B cell (primary cell): ENCODE measurements around the gene HSPB6. TPM values are rescaled to one million over a fixed set of nuclear protein-coding genes. Genes with fewer than 3 reads are reported as not detected.

Experiments
- ATAC-seq: fragments of 200-7000 bp; cut with Tn5 transposase; one replicate; pipeline ENCODE4 v1.10.0; 2021; ENCODE audit warnings: low read depth, mild to moderate bottlenecking, moderate number of reproducible peaks, moderate library complexity
- CTCF ChIA-PET: fragments of 350-600 bp; sonication (Branson Sonifier 250); formaldehyde crosslinking; loops from one replicate; lab custom pipeline; 2021; ENCODE audit warnings: antibody characterized with exemption, inconsistent platforms; lab: Charles Lee
- POLR2A ChIA-PET: fragments of 350-600 bp; sonication (Branson Sonifier 250); formaldehyde crosslinking; loops from one replicate; lab custom pipeline; 2021; ENCODE audit warnings: antibody characterized with exemption; lab: Charles Lee
- DNase-seq: peaks from one replicate; pipeline ENCODE4 v3.0.0; 2013
- H2AFZ ChIP-seq: 2 replicates; pipeline ENCODE4 v1.6.1; 2012; ENCODE audit warnings: mild to moderate bottlenecking, low read depth, low read length; ENCODE audit not compliant: insufficient read depth, poor library complexity, severe bottlenecking
- H3K27ac ChIP-seq, 2 donors: 1 replicate in 1 of 2; 2 replicates in 1 of 2; pipeline ENCODE4 v1.5.1; 2012 to 2013; ENCODE audit warnings: low read length in 2 of 2, mild to moderate bottlenecking in 2 of 2, moderate library complexity in 1 of 2
- H3K27me3 ChIP-seq, 4 experiments: fragments of 200-600 bp in 1 of 4; sonication (generic) in 1 of 4; replicated peaks in 1 of 4; 1 replicate in 2 of 4; 2 replicates in 2 of 4; pipeline versions ENCODE4 v1.6.1 to v1.7.0; 2013 to 2016; ENCODE audit warnings: low read length in 3 of 4, mild to moderate bottlenecking in 2 of 4, mixed read lengths in 1 of 4, moderate library complexity in 1 of 4; ENCODE audit not compliant: insufficient read depth in 4 of 4, control insufficient read depth in 3 of 4; ENCODE audit errors: control extremely low read depth in 1 of 4
- H3K36me3 ChIP-seq, 2 experiments: replicated peaks in 1 of 2; 1 replicate in 1 of 2; 2 replicates in 1 of 2; pipeline versions ENCODE4 v1.6.1 to v1.7.1; 2013; ENCODE audit warnings: low read length in 1 of 2; ENCODE audit not compliant: insufficient read depth in 2 of 2, control insufficient read depth in 1 of 2; ENCODE audit errors: control extremely low read depth in 1 of 2, extremely low read depth in 1 of 2
- H3K4me1 ChIP-seq, 2 donors: fragments of 200-600 bp in 1 of 2; sonication (generic) in 1 of 2; 1 replicate in 1 of 2; 2 replicates in 1 of 2; pipeline versions ENCODE4 v1.5.1 to v1.6.1; 2013 to 2017; ENCODE audit warnings: low read length in 2 of 2; ENCODE audit not compliant: control insufficient read depth in 2 of 2, insufficient read depth in 2 of 2
- H3K4me2 ChIP-seq: replicated peaks from 2 replicates; pipeline ENCODE3; 2012; ENCODE audit warnings: mild to moderate bottlenecking, low read depth, low read length; ENCODE audit not compliant: poor library complexity, severe bottlenecking
- H3K4me3 ChIP-seq, 5 experiments: fragments of 200-600 bp in 1 of 5; sonication (generic) in 1 of 5; 1 replicate in 3 of 5; 2 replicates in 2 of 5; pipeline versions ENCODE4 v1.5.1 to v1.7.0; 2011 to 2016; ENCODE audit warnings: low read length in 4 of 5, mild to moderate bottlenecking in 4 of 5, low read depth in 2 of 5, control low read depth in 1 of 5, moderate library complexity in 1 of 5; ENCODE audit not compliant: insufficient read depth in 1 of 5; ENCODE audit errors: control extremely low read depth in 1 of 5, extremely low read depth in 1 of 5
- H3K79me2 ChIP-seq: fragments of 200-600 bp; sonication (generic); one replicate; pipeline ENCODE4 v1.6.0; 2016; ENCODE audit warnings: low read length; ENCODE audit not compliant: control insufficient read depth, insufficient read depth
- H3K9ac ChIP-seq: fragments of 200-600 bp; sonication (generic); 2 replicates; pipeline ENCODE4 v1.6.1; 2017; ENCODE audit warnings: mild to moderate bottlenecking, low read length, moderate library complexity
- H3K9me3 ChIP-seq, 3 donors: one replicate each; pipeline versions ENCODE4 v1.6.1 to v1.7.1; 2013; ENCODE audit warnings: low read length in 2 of 3; ENCODE audit not compliant: control insufficient read depth in 2 of 3, insufficient read depth in 1 of 3; ENCODE audit errors: control extremely low read depth in 1 of 3
- H4K20me1 ChIP-seq: 2 replicates; pipeline ENCODE4 v1.6.0; 2012; ENCODE audit warnings: mild to moderate bottlenecking, low read length; ENCODE audit not compliant: insufficient read depth, control insufficient read depth, poor library complexity, severe bottlenecking
- H3K27ac Mint-ChIP-seq: one replicate; pipeline ENCODE4 v1.8.0; 2021; ENCODE audit warnings: mixed read lengths
- H3K27me3 Mint-ChIP-seq: one replicate; pipeline ENCODE4 v1.8.0; 2021; ENCODE audit warnings: mixed read lengths
- H3K4me1 Mint-ChIP-seq: one replicate; pipeline ENCODE4 v1.8.0; 2021; ENCODE audit warnings: mixed read lengths
- H3K4me3 Mint-ChIP-seq: one replicate; pipeline ENCODE4 v1.8.0; 2021; ENCODE audit warnings: mixed read lengths
- H3K9me3 Mint-ChIP-seq: one replicate; pipeline ENCODE4 v1.8.0; 2022; ENCODE audit warnings: mixed read lengths; ENCODE audit not compliant: insufficient read depth
- EZH2 ChIP-seq: IDR thresholded peaks from 2 replicates; pipeline ENCODE4 v1.6.1; 2012; ENCODE audit warnings: borderline replicate concordance, low read depth, mild to moderate bottlenecking, moderate library complexity, low read length; ENCODE audit not compliant: insufficient read depth, poor library complexity, severe bottlenecking
- WGBS: methylation state at CpG from one replicate; pipeline ENCODE4 v1.1.5; 2013; ENCODE audit warnings: missing lambda C conversion rate; ENCODE audit not compliant: insufficient coverage; 5-methylcytosine and 5-hydroxymethylcytosine counted together
- intact Hi-C: fragments of 100-400 bp; cut with micrococcal nuclease; formaldehyde crosslinking; loops from one replicate; pipeline ENCODE4 v1.10.0; 2022
- polyA plus RNA-seq: library from polyadenylated mRNA; depleted of rRNA; stranded (reverse); fragments of >200 nt; gene quantifications from 2 replicates; pipeline ENCODE4 v1.2.3, GENCODE V29; 2012
- total RNA-seq, 2 donors: library from RNA; stranded (reverse); fragments of 120-200 nt in 1 of 2; gene quantifications; 1 replicate in 1 of 2; 2 replicates in 1 of 2; pipeline versions ENCODE4 v1.2.3 to v1.2.4, GENCODE V29; 2013 to 2022
- TF ChIP-seq, protein P1 (sequence below): fragments of 200-600 bp; IDR thresholded peaks from one replicate; pipeline ENCODE4 v1.8.0; 2022; ENCODE audit warnings: antibody characterized with exemption, mild to moderate bottlenecking

Gene HSPB6
- total and polyA plus RNA-seq, 2 donors (not counting 1 experiment from before 2014, with no cell fraction given): not detected

DNA sequence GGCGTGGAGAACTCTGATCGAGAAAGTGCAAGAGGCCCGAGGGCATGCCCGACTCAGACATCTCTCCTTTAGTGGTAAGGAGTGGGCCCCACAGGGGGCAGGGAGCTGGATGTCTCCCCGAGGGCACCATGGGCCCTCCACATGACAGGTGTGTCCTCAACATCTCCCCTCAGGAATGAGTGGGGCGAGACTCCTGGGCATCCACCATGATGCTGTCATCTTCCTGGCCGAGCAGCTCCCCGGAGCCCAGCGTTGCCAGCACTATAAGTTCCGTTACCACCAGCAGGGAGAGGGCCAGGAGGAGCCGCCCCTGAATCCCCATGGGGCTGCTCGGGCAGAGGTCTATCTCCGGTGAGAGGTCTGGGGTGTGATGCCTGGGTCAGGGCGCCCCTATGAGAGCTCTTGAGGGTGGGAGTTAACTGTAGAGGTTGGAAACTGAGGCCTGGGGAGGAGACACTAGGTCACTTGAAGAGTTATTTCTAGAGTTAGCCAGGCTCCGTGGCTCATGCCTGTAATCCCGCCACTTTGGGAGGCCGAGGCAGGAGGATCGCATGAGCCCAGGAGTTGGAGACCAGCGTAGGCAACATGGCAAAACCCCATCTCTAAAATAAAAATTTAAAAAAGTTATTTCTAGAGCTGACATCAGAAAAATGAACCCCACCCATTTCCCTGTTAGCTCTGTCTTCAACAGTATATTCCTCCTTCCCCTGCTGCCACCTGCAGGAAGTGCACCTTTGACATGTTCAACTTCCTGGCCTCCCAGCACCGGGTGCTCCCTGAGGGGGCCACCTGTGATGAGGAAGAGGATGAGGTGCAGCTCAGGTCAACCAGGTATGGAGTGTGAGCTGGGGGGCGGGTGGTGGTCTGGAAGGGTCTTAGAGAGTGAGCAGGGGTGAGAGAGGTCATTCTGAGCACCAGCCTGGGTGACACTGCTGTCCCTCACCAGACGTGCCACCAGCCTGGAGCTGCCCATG is 19.6 kb downstream of the HSPB6 start:
- Histone ChIP-seq H3K36me3 (peaks cover 0 to 58% of the 10 kb centered on the region in 2 experiments), H3K4me2 (no peak overlapping the region), H3K4me1 (peaks cover 14 to 39% of the 10 kb centered on the region in 2 donors), H3K9ac (no peak overlapping the region), H3K4me3 (no peak overlapping the region), H3K79me2 (peaks cover 37% of the 10 kb centered on the region), H3K27ac (peak overlapping the region; percentile 52 to 62), H3K27me3 (no peaks in the 10 kb centered on the region), H4K20me1 (peaks cover 43% of the 10 kb centered on the region), H2AFZ (no peak overlapping the region), H3K9me3 (no peaks in the 10 kb centered on the region)
- Mint-ChIP-seq H3K9me3 (no peaks in the 10 kb centered on the region), H3K27ac (peak overlapping the region; percentile 85), H3K4me3 (peak overlapping the region; percentile 16), H3K4me1 (peaks cover 40% of the 10 kb centered on the region), H3K27me3 (no peaks in the 10 kb centered on the region)
- no peak for TF ChIP-seq EZH2
- TF ChIP-seq, protein P1, sequence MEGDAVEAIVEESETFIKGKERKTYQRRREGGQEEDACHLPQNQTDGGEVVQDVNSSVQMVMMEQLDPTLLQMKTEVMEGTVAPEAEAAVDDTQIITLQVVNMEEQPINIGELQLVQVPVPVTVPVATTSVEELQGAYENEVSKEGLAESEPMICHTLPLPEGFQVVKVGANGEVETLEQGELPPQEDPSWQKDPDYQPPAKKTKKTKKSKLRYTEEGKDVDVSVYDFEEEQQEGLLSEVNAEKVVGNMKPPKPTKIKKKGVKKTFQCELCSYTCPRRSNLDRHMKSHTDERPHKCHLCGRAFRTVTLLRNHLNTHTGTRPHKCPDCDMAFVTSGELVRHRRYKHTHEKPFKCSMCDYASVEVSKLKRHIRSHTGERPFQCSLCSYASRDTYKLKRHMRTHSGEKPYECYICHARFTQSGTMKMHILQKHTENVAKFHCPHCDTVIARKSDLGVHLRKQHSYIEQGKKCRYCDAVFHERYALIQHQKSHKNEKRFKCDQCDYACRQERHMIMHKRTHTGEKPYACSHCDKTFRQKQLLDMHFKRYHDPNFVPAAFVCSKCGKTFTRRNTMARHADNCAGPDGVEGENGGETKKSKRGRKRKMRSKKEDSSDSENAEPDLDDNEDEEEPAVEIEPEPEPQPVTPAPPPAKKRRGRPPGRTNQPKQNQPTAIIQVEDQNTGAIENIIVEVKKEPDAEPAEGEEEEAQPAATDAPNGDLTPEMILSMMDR: peak; percentile 20
- DNase-seq: peak; percentile 53
- ATAC-seq: no peak
- ChIA-PET POLR2A (no interaction called here), CTCF (interaction anchor here (0.6 to 1.5 kb wide), 4 partner anchors 19 to 49 kb away, joined by 3 read pairs; no protein-coding TSS in a partner anchor)
- intact Hi-C loops: no loop called here
- WGBS: 83% methylated on average over 18 of the region's 22 CpGs

- Mint-ChIP-seq H3K9me3 (no peaks in the 10 kb centered on the region), H3K27me3 (no peaks in the 10 kb centered on the region), H3K4me3 (no peak overlapping the region), H3K27ac (no peak overlapping the region), H3K4me1 (peaks cover 28% of the 10 kb centered on the region)
- 87% methylated on average over 5 of the region's 5 CpGs for WGBS
- no peaks in the 10 kb centered on the region for H3K27me3 ChIP-seq
- DNase-seq (no peak), ATAC-seq (no peak)
- intact Hi-C loops: no loop called here
- no peaks in the 10 kb centered on the region for H3K9me3 ChIP-seq
- TF ChIP-seq, protein P1: no peak
- TF ChIP-seq EZH2: no peak
- no peak overlapping the region for H3K4me2 ChIP-seq
- H3K36me3 ChIP-seq: peaks cover 2 to 80% of the 10 kb centered on the region in 2 experiments
- H2AFZ ChIP-seq: no peak overlapping the region
- ChIA-PET POLR2A (no interaction called here), CTCF (interaction anchor here (0.5 kb wide), 1 partner anchor 47 kb away, joined by 3 read pairs; no protein-coding TSS in a partner anchor)
- peaks cover 12 to 22% of the 10 kb centered on the region in 2 donors for H3K4me1 ChIP-seq
- H3K27ac ChIP-seq: no peak overlapping the region
- H4K20me1 ChIP-seq: peaks cover 55% of the 10 kb centered on the region
- peaks cover 34% of the 10 kb centered on the region for H3K79me2 ChIP-seq
- H3K9ac ChIP-seq: no peak overlapping the region
- no peak overlapping the region for H3K4me3 ChIP-seq
Observed at GRCh38 chr19:35734889-35735288, 21.9 kb downstream of the HSPB6 start.
